HepG2 (cell line): ENCODE measurements around the gene BCAM. TPM values are rescaled to one million over a fixed set of nuclear protein-coding genes. Genes with fewer than 3 reads are reported as not detected.

ENCODE experiments used
- CEBPB ChIP-seq: IDR thresholded peaks from 2 replicates; pipeline ENCODE4 v1.6.1; 2011; ENCODE audit warnings: low read depth, low read length, improper control_type of control experiment, borderline replicate concordance
- CREM ChIP-seq, 2 experiments: sonication (generic) in 1 of 2; formaldehyde crosslinking in 1 of 2; IDR thresholded peaks; 2 replicates each; pipeline versions ENCODE4 v1.4.0 to v1.6.1; 2016 to 2020; ENCODE audit warnings: antibody characterized with exemption in 1 of 2, mild to moderate bottlenecking in 1 of 2, missing genetic modification reagents in 1 of 2
- FOXK2 ChIP-seq: fragments of 450-650 bp; IDR thresholded peaks from 2 replicates; pipeline ENCODE4 v1.6.1; 2016
- HMG20B ChIP-seq: conservative IDR thresholded peaks from 2 replicates; pipeline ENCODE4 v1.6.1; 2016; ENCODE audit warnings: missing genetic modification reagents, missing compliant biosample characterization
- IKZF1 ChIP-seq: fragments of 450-650 bp; IDR thresholded peaks from 2 replicates; pipeline ENCODE4 v1.7.1; 2016
- MYC ChIP-seq: sonication (generic); formaldehyde crosslinking; IDR thresholded peaks from 2 replicates; pipeline ENCODE4 v1.9.0; 2021; ENCODE audit warnings: missing genetic modification reagents, borderline replicate concordance
- NFE2 ChIP-seq: sonication (generic); formaldehyde crosslinking; IDR thresholded peaks from 2 replicates; pipeline ENCODE4 v1.4.0; 2020; ENCODE audit warnings: missing genetic modification reagents
- PLRG1 ChIP-seq: fragments of 450-650 bp; conservative IDR thresholded peaks from 2 replicates; pipeline ENCODE4 v1.6.1; 2016
- RFX5 ChIP-seq: IDR thresholded peaks from 2 replicates; pipeline ENCODE4 v1.6.1; 2011; ENCODE audit warnings: low read depth, low read length, improper control_type of control experiment
- SIN3B ChIP-seq: fragments of 150-350 bp; IDR thresholded peaks from 2 replicates; pipeline ENCODE4 v1.6.1; 2014; ENCODE audit warnings: low read length
- YY1 ChIP-seq: IDR thresholded peaks from 2 replicates; pipeline ENCODE4 v1.6.1; 2011; ENCODE audit warnings: low read length, low read depth, moderate library complexity, mild to moderate bottlenecking; ENCODE audit not compliant: insufficient read depth, insufficient replicate concordance
- ZBTB25 ChIP-seq: IDR thresholded peaks from 2 replicates; pipeline ENCODE4 v1.6.1; 2018; ENCODE audit warnings: missing genetic modification reagents
- ZBTB38 ChIP-seq: sonication (generic); formaldehyde crosslinking; IDR thresholded peaks from 2 replicates; pipeline ENCODE4 v1.5.1; 2020; ENCODE audit warnings: mild to moderate bottlenecking, missing genetic modification reagents
- ZNF17 ChIP-seq: sonication (generic); formaldehyde crosslinking; IDR thresholded peaks from 2 replicates; pipeline ENCODE4 v1.5.0; 2020; ENCODE audit warnings: mild to moderate bottlenecking, missing genetic modification reagents
- ZNF569 ChIP-seq: sonication (generic); formaldehyde crosslinking; IDR thresholded peaks from 2 replicates; pipeline ENCODE4 v1.5.0; 2020; ENCODE audit warnings: mild to moderate bottlenecking, missing genetic modification reagents, moderate library complexity, borderline replicate concordance
- ZNF597 ChIP-seq: sonication (generic); formaldehyde crosslinking; IDR thresholded peaks from 2 replicates; pipeline ENCODE4 v1.5.0; 2020; ENCODE audit warnings: missing genetic modification reagents
- ZNF687 ChIP-seq: sonication (generic); formaldehyde crosslinking; IDR thresholded peaks from 2 replicates; pipeline ENCODE4 v1.5.1; 2020; ENCODE audit warnings: mild to moderate bottlenecking, missing genetic modification reagents, moderate library complexity
- ZNF781 ChIP-seq: sonication (generic); formaldehyde crosslinking; IDR thresholded peaks from 2 replicates; pipeline ENCODE4 v1.5.1; 2020; ENCODE audit warnings: borderline replicate concordance, mild to moderate bottlenecking, missing genetic modification reagents; ENCODE audit errors: not compliant biosample characterization
- polyA plus RNA-seq, 8 experiments: library from polyadenylated mRNA; depleted of rRNA in 3 of 8; stranded (reverse) in 7 of 8; unstranded in 1 of 8; fragments of >200 nt; fragmentation: Illumina TruSeq in 4 of 8; extraction: Trizol in 4 of 8; gene quantifications; 2 replicates each; pipeline versions ENCODE4 v1.2.1 to v1.2.3, GENCODE V29; 2011 to 2016; ENCODE audit warnings: low read depth in 4 of 8, missing spikeins in 1 of 8, mixed read lengths in 1 of 8; ENCODE audit not compliant: insufficient read depth in 1 of 8
- total RNA-seq, 5 experiments: library from RNA; depleted of rRNA; stranded (reverse); fragments of >200 nt; fragmentation: Illumina TruSeq; extraction: Trizol; gene quantifications; 2 replicates each; pipeline ENCODE4 v1.2.3, GENCODE V29; 2016; ENCODE audit warnings: low read depth in 1 of 5
- TF ChIP-seq, protein P1 (sequence below): sonication (generic); formaldehyde crosslinking; conservative IDR thresholded peaks from 2 replicates; pipeline ENCODE4 v1.4.0; 2020; ENCODE audit warnings: missing genetic modification reagents
- TF ChIP-seq, protein P2 (sequence below): sonication (generic); formaldehyde crosslinking; IDR thresholded peaks from 2 replicates; pipeline ENCODE4 v1.8.0; 2022; ENCODE audit warnings: missing genetic modification reagents, mild to moderate bottlenecking, borderline replicate concordance

Gene BCAM
- total and polyA plus RNA-seq, 2 of the 13 experiments (the other 11 are each of a cell fraction or from before 2014, with no cell fraction given) = 51.2 to 62.7 TPM

DNA sequence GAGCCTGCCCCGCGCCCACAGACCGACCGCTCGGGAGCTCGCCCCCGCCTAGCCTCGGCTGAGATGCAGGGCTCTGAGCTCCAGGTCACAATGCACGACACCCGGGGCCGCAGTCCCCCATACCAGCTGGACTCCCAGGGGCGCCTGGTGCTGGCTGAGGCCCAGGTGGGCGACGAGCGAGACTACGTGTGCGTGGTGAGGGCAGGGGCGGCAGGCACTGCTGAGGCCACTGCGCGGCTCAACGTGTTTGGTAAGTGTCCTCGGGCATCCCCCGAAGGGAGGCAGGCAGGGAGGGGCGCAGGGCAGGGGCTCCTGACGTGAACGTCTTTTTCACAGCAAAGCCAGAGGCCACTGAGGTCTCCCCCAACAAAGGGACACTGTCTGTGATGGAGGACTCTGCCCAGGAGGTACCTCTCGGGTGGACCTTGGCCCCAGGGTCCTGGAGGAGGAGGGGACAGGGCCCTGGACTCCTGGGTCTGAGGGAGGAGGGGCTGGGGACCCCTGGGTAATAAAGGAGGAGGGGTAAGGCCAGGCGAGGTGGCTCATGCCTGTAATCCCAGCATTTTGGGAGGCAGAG, 3.3 kb downstream of the BCAM start (continued):
- TF ChIP-seq IKZF1 = no peak
- no peak for TF ChIP-seq YY1
- no peak for TF ChIP-seq CEBPB
- no peak for TF ChIP-seq SIN3B
- no peak for TF ChIP-seq ZNF17
- TF ChIP-seq ZNF781 = no peak
- TF ChIP-seq, protein P1, sequence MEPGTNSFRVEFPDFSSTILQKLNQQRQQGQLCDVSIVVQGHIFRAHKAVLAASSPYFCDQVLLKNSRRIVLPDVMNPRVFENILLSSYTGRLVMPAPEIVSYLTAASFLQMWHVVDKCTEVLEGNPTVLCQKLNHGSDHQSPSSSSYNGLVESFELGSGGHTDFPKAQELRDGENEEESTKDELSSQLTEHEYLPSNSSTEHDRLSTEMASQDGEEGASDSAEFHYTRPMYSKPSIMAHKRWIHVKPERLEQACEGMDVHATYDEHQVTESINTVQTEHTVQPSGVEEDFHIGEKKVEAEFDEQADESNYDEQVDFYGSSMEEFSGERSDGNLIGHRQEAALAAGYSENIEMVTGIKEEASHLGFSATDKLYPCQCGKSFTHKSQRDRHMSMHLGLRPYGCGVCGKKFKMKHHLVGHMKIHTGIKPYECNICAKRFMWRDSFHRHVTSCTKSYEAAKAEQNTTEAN (CRISPR knock-in tag) = no peak
- no peak for TF ChIP-seq ZNF597 (CRISPR knock-in tag)
- no peak for TF ChIP-seq HMG20B (CRISPR knock-in tag)
- TF ChIP-seq, protein P2, sequence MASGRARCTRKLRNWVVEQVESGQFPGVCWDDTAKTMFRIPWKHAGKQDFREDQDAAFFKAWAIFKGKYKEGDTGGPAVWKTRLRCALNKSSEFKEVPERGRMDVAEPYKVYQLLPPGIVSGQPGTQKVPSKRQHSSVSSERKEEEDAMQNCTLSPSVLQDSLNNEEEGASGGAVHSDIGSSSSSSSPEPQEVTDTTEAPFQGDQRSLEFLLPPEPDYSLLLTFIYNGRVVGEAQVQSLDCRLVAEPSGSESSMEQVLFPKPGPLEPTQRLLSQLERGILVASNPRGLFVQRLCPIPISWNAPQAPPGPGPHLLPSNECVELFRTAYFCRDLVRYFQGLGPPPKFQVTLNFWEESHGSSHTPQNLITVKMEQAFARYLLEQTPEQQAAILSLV (CRISPR knock-in tag) = 0 out of 2 replicates have a peak, but pooled peaks have one; percentile 39
- TF ChIP-seq PLRG1 = no peak
- TF ChIP-seq FOXK2 = no peak
- TF ChIP-seq ZNF687 (CRISPR knock-in tag) = peak; percentile 91
- no peak; the same call in 1 of the 2 replicates for TF ChIP-seq MYC (CRISPR knock-in tag)
- TF ChIP-seq CREM (IDR thresholded peaks at IDR 0.05) = peak; percentile 58; the same call in 1 of the 2 replicates
- no peak for TF ChIP-seq CREM (CRISPR knock-in tag; IDR thresholded peaks at IDR 0.05)
- peak; percentile 45; the same call in 1 of the 2 replicates for TF ChIP-seq ZBTB25
- TF ChIP-seq NFE2 (CRISPR knock-in tag) = no peak
- no peak for TF ChIP-seq ZNF569 (CRISPR knock-in tag)
- TF ChIP-seq ZBTB38 (CRISPR knock-in tag) = peak; percentile 90
- no peak for TF ChIP-seq RFX5
